T-cell (primary cell): ENCODE results near the gene CDK6. TPM values are rescaled to one million over a fixed set of nuclear protein-coding genes. Genes with fewer than 3 reads are reported as not detected.

Experiments used
- ATAC-seq, 4 experiments: fragments of 200-7000 bp in 3 of 4; fragments of 150-1000 bp in 1 of 4; cut with Tn5 transposase; replicated peaks in 1 of 4; 1 replicate in 3 of 4; 2 replicates in 1 of 4; pipeline ENCODE4 v1.10.0; 2021; ENCODE audit warnings: moderate library complexity in 3 of 4, mild to moderate bottlenecking in 2 of 4, moderate number of reproducible peaks in 1 of 4
- CTCF ChIA-PET, 2 donors: fragments of 300-600 bp; sonication (Branson Sonifier 250); formaldehyde crosslinking; loops; one replicate each; lab custom pipeline; 2022; ENCODE audit warnings: antibody characterized with exemption in 2 of 2; lab: Charles Lee
- POLR2A ChIA-PET, 2 donors: fragments of 300-600 bp; sonication (Branson Sonifier 250); formaldehyde crosslinking; loops; one replicate each; lab custom pipeline; 2022; ENCODE audit warnings: antibody characterized with exemption in 2 of 2; lab: Charles Lee
- DNase-seq, 35 experiments: peaks; one replicate each; pipeline versions ENCODE4 v3.0.0 to v3.0.0-alpha.2; 2013 to 2023
- H3K27ac ChIP-seq: one replicate; pipeline ENCODE4 v1.5.1; 2013; ENCODE audit warnings: low read length
- H3K27me3 ChIP-seq, 2 experiments: replicated peaks in 1 of 2; 1 replicate in 1 of 2; 2 replicates in 1 of 2; pipeline versions ENCODE4 v1.6.1 to v1.7.0; 2013; ENCODE audit warnings: low read length in 1 of 2, mixed read lengths in 1 of 2; ENCODE audit not compliant: control insufficient read depth in 2 of 2, insufficient read depth in 2 of 2; ENCODE audit errors: extremely low read depth in 1 of 2
- H3K36me3 ChIP-seq, 2 donors: 1 replicate in 1 of 2; 2 replicates in 1 of 2; pipeline versions ENCODE4 v1.6.1 to v1.7.0; 2013; ENCODE audit warnings: low read length in 1 of 2; ENCODE audit not compliant: control insufficient read depth in 2 of 2, insufficient read depth in 1 of 2; ENCODE audit errors: extremely low read depth in 1 of 2
- H3K4me1 ChIP-seq, 2 experiments: 1 replicate in 1 of 2; 2 replicates in 1 of 2; pipeline versions ENCODE4 v1.6.1 to v1.7.0; 2013; ENCODE audit warnings: low read length in 2 of 2, mixed read lengths in 1 of 2; ENCODE audit not compliant: insufficient read depth in 2 of 2, control insufficient read depth in 1 of 2; ENCODE audit errors: extremely low read depth in 1 of 2
- H3K4me3 ChIP-seq, 2 donors: 1 replicate in 1 of 2; 2 replicates in 1 of 2; pipeline versions ENCODE4 v1.5.1 to v1.7.0; 2013; ENCODE audit warnings: mild to moderate bottlenecking in 2 of 2, low read length in 1 of 2, moderate library complexity in 1 of 2; ENCODE audit not compliant: control insufficient read depth in 1 of 2; ENCODE audit errors: extremely low read depth in 1 of 2
- H3K9me3 ChIP-seq: 2 replicates; pipeline ENCODE4 v1.7.0; 2013
- H3K27ac Mint-ChIP-seq, 2 donors: one replicate each; pipeline ENCODE4 v1.8.0; 2020 to 2021; ENCODE audit warnings: mild to moderate bottlenecking in 2 of 2, mixed read lengths in 2 of 2
- H3K27me3 Mint-ChIP-seq, 2 donors: one replicate each; pipeline ENCODE4 v1.8.0; 2021 to 2022; ENCODE audit warnings: mixed read lengths in 2 of 2
- H3K36me3 Mint-ChIP-seq: one replicate; pipeline ENCODE4 v1.8.0; 2021; ENCODE audit warnings: mixed read lengths
- H3K4me1 Mint-ChIP-seq, 3 donors: one replicate each; pipeline ENCODE4 v1.8.0; 2020 to 2022; ENCODE audit warnings: mixed read lengths in 3 of 3, mild to moderate bottlenecking in 1 of 3
- H3K4me3 Mint-ChIP-seq, 3 donors: one replicate each; pipeline ENCODE4 v1.8.0; 2020 to 2022; ENCODE audit warnings: mild to moderate bottlenecking in 3 of 3, mixed read lengths in 3 of 3, moderate library complexity in 3 of 3
- H3K9me3 Mint-ChIP-seq, 3 donors: one replicate each; pipeline ENCODE4 v1.8.0; 2020 to 2022; ENCODE audit warnings: mixed read lengths in 3 of 3
- WGBS: methylation state at CpG from one replicate; pipeline ENCODE4 v1.1.5; 2013; ENCODE audit warnings: missing lambda C conversion rate; ENCODE audit not compliant: insufficient coverage; 5-methylcytosine and 5-hydroxymethylcytosine counted together
- total RNA-seq, 35 experiments: library from RNA in 6 of 35; stranded (reverse) in 6 of 35; fragments of 120-200 nt in 1 of 35; gene quantifications; one replicate each; pipeline versions ENCODE4 v1.2.1 to v1.2.4 and lab custom pipeline; 2013 to 2026

Gene CDK6
- total RNA-seq, 5 donors from 2014 or later (not counting 1 experiment from before 2014, with no cell fraction given): 29.8 to 107 (median 43.9) TPM

- ATAC-seq: no peak
- no peak for DNase-seq
- Histone ChIP-seq H3K4me3 (no peak overlapping the region), H3K9me3 (peaks cover 3% of the 10 kb centered on the region), H3K27ac (no peak overlapping the region), H3K36me3 (peaks cover 0 to 7% of the 10 kb centered on the region in 2 donors), H3K4me1 (no peaks in the 10 kb centered on the region), H3K27me3 (no peaks in the 10 kb centered on the region)
- H3K27me3 Mint-ChIP-seq: no peaks in the 10 kb centered on the region
- ChIA-PET CTCF (interaction anchor here in 1 of 2 donors (0.6 kb wide), 1 partner anchor 116 kb away, joined by 15 read pairs; no protein-coding TSS in a partner anchor), POLR2A (no interaction called here)
- H3K9me3 Mint-ChIP-seq: no peaks in the 10 kb centered on the region
- H3K36me3 Mint-ChIP-seq: peaks cover 12% of the 10 kb centered on the region
- H3K27ac Mint-ChIP-seq: no peak overlapping the region
- peaks cover 3 to 30% (median 30%) of the 10 kb centered on the region in 3 donors for H3K4me1 Mint-ChIP-seq
- H3K4me3 Mint-ChIP-seq: no peak overlapping the region
- no CpG with 5 or more reads among the region's 3 CpGs for WGBS
Measured at GRCh38 chr7:92704858-92705257, 131.5 kb downstream of the CDK6 start.

- Histone ChIP-seq H3K4me1 (no peaks in the 10 kb centered on the region), H3K9me3 (peaks cover 3% of the 10 kb centered on the region), H3K36me3 (peaks cover 0 to 9% of the 10 kb centered on the region in 2 donors), H3K27me3 (no peaks in the 10 kb centered on the region), H3K4me3 (no peak overlapping the region), H3K27ac (no peak overlapping the region)
- no CpG with 5 or more reads among the region's 1 CpG for WGBS
- no peak overlapping the region for H3K4me3 Mint-ChIP-seq
- H3K4me1 Mint-ChIP-seq: peaks cover 0 to 30% (median 19%) of the 10 kb centered on the region in 3 donors
- POLR2A ChIA-PET: no interaction called here
- H3K9me3 Mint-ChIP-seq: no peaks in the 10 kb centered on the region
- DNase-seq: no peak
- H3K27me3 Mint-ChIP-seq: no peaks in the 10 kb centered on the region
- H3K27ac Mint-ChIP-seq: no peak overlapping the region
- H3K36me3 Mint-ChIP-seq: peaks cover 12% of the 10 kb centered on the region
- no peak for ATAC-seq
- CTCF ChIA-PET: interaction anchor here in 1 of 2 donors (0.6 to 0.8 kb wide), 2 partner anchors 165 to 329 kb away, joined by 3 read pairs; no protein-coding TSS in a partner anchor
Measured at GRCh38 chr7:92702535-92702934, 133.8 kb downstream of the CDK6 start.

- Mint-ChIP-seq H3K36me3 (peaks cover 11% of the 10 kb centered on the region), H3K27me3 (no peaks in the 10 kb centered on the region), H3K27ac (peak overlapping the region; percentile 40 to 60), H3K9me3 (no peaks in the 10 kb centered on the region), H3K4me1 (peaks cover 15 to 39% (median 30%) of the 10 kb centered on the region in 3 donors), H3K4me3 (no peak overlapping the region)
- no peaks in the 10 kb centered on the region for H3K27me3 ChIP-seq
- 88% methylated on average over 3 of the region's 4 CpGs for WGBS
- CTCF ChIA-PET: interaction anchor here in 1 of 2 donors (0.6 kb wide), 1 partner anchor 23 kb away, joined by 3 read pairs; no protein-coding TSS in a partner anchor
- H3K36me3 ChIP-seq: peaks cover 0 to 5% of the 10 kb centered on the region in 2 donors
- POLR2A ChIA-PET: interaction anchor here in 1 of 2 donors (0.5 kb wide), 1 partner anchor 592 kb away, joined by 4 read pairs; no protein-coding TSS in a partner anchor
- H3K9me3 ChIP-seq: peaks cover 3% of the 10 kb centered on the region
- H3K4me1 ChIP-seq: no peaks in the 10 kb centered on the region
- H3K4me3 ChIP-seq: no peak overlapping the region
- ATAC-seq (no peak), DNase-seq (no peak)
- H3K27ac ChIP-seq: no peak overlapping the region
Measured at GRCh38 chr7:92699966-92700514, 136.3 kb downstream of the CDK6 start.

DNA sequence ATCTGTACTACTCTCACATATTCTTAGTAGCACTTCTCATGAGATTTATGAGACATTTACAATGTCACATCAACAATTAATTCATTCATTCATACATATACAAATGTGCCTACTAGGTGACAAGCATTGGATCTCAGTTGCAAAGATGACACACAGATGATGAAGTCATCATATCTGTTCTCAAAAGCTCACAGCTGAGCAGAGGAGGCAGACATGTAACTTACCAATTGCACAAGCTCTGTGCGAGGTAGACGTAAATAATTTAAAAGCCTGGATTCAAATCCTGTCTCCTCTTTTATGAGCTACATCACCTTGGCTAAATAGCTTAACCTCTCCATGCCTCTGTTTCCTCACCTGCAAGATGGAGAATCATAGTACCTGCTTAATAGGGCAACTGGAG lies 136.8 kb downstream of the CDK6 start:
- H3K27ac ChIP-seq: no peak overlapping the region
- ATAC-seq: no peak
- peaks cover 0 to 4% of the 10 kb centered on the region in 2 donors for H3K36me3 ChIP-seq
- POLR2A ChIA-PET: interaction anchor here in 1 of 2 donors (0.5 kb wide), 1 partner anchor 24 kb away, joined by 5 read pairs; no protein-coding TSS in a partner anchor
- H3K9me3 Mint-ChIP-seq: no peaks in the 10 kb centered on the region
- H3K4me3 Mint-ChIP-seq: no peak overlapping the region
- 100% methylated on average over 2 of the region's 2 CpGs for WGBS
- H3K4me3 ChIP-seq: no peak overlapping the region
- peaks cover 16 to 43% (median 31%) of the 10 kb centered on the region in 3 donors for H3K4me1 Mint-ChIP-seq
- no peak overlapping the region for H3K27ac Mint-ChIP-seq
- no peak for DNase-seq
- CTCF ChIA-PET: interaction anchor here in 1 of 2 donors (0.6 kb wide), 1 partner anchor 23 kb away, joined by 3 read pairs; no protein-coding TSS in a partner anchor
- H3K27me3 Mint-ChIP-seq: no peaks in the 10 kb centered on the region
- no peaks in the 10 kb centered on the region for H3K9me3 ChIP-seq
- peaks cover 9% of the 10 kb centered on the region for H3K36me3 Mint-ChIP-seq
- H3K4me1 ChIP-seq: no peaks in the 10 kb centered on the region
- no peaks in the 10 kb centered on the region for H3K27me3 ChIP-seq

DNA sequence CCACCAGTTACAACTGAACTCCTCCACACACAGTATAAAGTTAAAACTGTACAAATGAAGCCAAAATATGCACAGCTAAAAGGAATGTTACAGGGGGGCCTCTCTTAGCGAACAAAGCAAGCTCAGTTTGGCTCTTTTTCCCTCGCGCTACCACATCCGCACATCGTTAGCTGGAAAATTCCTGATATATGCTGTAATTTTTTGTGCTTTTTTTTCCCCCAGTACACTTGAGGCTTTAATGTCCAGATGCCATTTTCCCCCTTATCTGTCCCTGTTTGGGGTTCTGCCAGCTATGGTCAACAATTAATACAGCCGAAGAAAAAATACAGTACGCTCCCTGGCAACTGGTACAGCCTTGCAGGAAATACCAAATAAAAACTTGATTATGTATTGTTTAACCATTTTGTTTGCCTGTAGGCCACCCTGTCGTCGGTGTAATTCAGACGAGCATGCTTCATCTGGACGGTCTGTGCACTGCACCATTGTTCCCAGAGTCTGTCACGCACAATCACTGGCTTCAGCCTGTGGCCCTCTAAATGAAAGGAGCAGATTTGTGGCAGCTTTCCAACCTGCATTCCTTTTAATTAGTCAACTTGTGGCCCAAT lies 138.0 kb downstream of the CDK6 start:
- Mint-ChIP-seq H3K4me3 (no peak overlapping the region), H3K27ac (no peak overlapping the region), H3K36me3 (peaks cover 14% of the 10 kb centered on the region), H3K4me1 (peaks cover 16 to 38% (median 31%) of the 10 kb centered on the region in 3 donors), H3K9me3 (no peaks in the 10 kb centered on the region), H3K27me3 (no peaks in the 10 kb centered on the region)
- Histone ChIP-seq H3K36me3 (peaks cover 0 to 4% of the 10 kb centered on the region in 2 donors), H3K4me1 (no peaks in the 10 kb centered on the region), H3K9me3 (no peaks in the 10 kb centered on the region), H3K27ac (no peak overlapping the region), H3K27me3 (no peaks in the 10 kb centered on the region), H3K4me3 (no peak overlapping the region)
- DNase-seq: no peak
- ChIA-PET POLR2A (interaction anchor here in 1 of 2 donors (0.6 kb wide), 1 partner anchor 61 kb away, joined by 6 read pairs; no protein-coding TSS in a partner anchor), CTCF (interaction anchor here (0.6 kb wide), 3 partner anchors 54 to 497 kb away, joined by 3 to 13 read pairs (median 5); no protein-coding TSS in a partner anchor)
- no peak for ATAC-seq
- 98% methylated on average over 7 of the region's 12 CpGs for WGBS

DNA sequence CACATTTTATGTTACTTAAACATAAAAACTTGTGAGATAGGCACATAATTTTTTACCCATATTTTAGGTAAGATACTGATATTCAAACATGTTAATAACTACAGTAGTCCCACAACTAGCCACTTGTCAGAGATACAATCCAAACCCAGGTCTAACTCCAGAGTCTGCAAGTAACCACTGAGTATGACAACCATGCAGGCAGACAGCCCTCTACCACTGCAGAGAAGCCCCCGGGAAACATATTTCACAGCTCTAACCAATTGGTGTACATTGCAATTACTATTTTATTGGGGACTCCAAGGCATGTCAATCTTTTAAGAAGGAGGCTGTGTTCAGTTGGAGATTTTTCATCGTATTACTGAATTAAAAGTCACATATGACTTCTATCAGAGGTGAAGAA lies 139.0 kb downstream of the CDK6 start:
- peaks cover 14% of the 10 kb centered on the region for H3K36me3 Mint-ChIP-seq
- H3K36me3 ChIP-seq: peaks cover 0 to 4% of the 10 kb centered on the region in 2 donors
- H3K4me1 ChIP-seq: no peaks in the 10 kb centered on the region
- H3K4me1 Mint-ChIP-seq: peaks cover 16 to 38% (median 36%) of the 10 kb centered on the region in 3 donors
- H3K27ac Mint-ChIP-seq: no peak overlapping the region
- ATAC-seq: no peak
- no peaks in the 10 kb centered on the region for H3K27me3 Mint-ChIP-seq
- H3K9me3 ChIP-seq: no peaks in the 10 kb centered on the region
- H3K4me3 Mint-ChIP-seq: no peak overlapping the region
- H3K4me3 ChIP-seq: no peak overlapping the region
- no peak for DNase-seq
- no peaks in the 10 kb centered on the region for H3K27me3 ChIP-seq
- ChIA-PET POLR2A (interaction anchor here in 1 of 2 donors (0.7 kb wide), 1 partner anchor 564 kb away, joined by 3 read pairs; no protein-coding TSS in a partner anchor), CTCF (no interaction called here)
- no peaks in the 10 kb centered on the region for H3K9me3 Mint-ChIP-seq
- WGBS: no CpG with 5 or more reads among the region's 2 CpGs
- H3K27ac ChIP-seq: no peak overlapping the region
